ENCODE data around the gene SRPRB.
"Not testable (repeated sequence)": the region's sequence is repeated elsewhere in the genome, so short reads cannot be mapped to it uniquely, and the experiment has no call there.

DNA sequence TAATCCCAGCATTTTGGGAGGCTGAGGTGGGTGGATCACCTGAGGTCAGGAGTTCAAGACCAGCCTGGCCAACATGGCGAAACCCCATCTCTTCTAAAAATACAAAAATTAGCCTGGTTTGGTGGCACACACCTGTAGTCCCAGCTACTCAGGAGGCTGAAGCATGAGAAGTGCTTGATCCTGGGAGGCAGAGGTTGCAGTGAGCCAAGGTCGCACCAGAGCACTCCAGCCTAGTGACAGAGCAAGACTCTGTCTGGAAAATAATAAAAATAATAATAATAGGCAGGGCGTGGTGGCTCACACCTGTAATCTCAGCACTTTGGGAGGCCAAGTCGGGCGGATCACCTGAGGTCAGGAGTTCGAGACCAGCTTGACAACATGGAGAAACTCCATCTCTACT, 24.9 kb upstream of the SRPRB start:
- TF ChIP-seq, protein P1, sequence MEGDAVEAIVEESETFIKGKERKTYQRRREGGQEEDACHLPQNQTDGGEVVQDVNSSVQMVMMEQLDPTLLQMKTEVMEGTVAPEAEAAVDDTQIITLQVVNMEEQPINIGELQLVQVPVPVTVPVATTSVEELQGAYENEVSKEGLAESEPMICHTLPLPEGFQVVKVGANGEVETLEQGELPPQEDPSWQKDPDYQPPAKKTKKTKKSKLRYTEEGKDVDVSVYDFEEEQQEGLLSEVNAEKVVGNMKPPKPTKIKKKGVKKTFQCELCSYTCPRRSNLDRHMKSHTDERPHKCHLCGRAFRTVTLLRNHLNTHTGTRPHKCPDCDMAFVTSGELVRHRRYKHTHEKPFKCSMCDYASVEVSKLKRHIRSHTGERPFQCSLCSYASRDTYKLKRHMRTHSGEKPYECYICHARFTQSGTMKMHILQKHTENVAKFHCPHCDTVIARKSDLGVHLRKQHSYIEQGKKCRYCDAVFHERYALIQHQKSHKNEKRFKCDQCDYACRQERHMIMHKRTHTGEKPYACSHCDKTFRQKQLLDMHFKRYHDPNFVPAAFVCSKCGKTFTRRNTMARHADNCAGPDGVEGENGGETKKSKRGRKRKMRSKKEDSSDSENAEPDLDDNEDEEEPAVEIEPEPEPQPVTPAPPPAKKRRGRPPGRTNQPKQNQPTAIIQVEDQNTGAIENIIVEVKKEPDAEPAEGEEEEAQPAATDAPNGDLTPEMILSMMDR (IDR thresholded peaks at IDR 0.05), result not testable (repeated sequence)
- TF ChIP-seq POLR2AphosphoS5, TCF7L2 (IDR thresholded peaks at IDR 0.05; ENCODE audit: low read depth, low read length): not testable (repeated sequence)
- TF ChIP-seq, protein P2, sequence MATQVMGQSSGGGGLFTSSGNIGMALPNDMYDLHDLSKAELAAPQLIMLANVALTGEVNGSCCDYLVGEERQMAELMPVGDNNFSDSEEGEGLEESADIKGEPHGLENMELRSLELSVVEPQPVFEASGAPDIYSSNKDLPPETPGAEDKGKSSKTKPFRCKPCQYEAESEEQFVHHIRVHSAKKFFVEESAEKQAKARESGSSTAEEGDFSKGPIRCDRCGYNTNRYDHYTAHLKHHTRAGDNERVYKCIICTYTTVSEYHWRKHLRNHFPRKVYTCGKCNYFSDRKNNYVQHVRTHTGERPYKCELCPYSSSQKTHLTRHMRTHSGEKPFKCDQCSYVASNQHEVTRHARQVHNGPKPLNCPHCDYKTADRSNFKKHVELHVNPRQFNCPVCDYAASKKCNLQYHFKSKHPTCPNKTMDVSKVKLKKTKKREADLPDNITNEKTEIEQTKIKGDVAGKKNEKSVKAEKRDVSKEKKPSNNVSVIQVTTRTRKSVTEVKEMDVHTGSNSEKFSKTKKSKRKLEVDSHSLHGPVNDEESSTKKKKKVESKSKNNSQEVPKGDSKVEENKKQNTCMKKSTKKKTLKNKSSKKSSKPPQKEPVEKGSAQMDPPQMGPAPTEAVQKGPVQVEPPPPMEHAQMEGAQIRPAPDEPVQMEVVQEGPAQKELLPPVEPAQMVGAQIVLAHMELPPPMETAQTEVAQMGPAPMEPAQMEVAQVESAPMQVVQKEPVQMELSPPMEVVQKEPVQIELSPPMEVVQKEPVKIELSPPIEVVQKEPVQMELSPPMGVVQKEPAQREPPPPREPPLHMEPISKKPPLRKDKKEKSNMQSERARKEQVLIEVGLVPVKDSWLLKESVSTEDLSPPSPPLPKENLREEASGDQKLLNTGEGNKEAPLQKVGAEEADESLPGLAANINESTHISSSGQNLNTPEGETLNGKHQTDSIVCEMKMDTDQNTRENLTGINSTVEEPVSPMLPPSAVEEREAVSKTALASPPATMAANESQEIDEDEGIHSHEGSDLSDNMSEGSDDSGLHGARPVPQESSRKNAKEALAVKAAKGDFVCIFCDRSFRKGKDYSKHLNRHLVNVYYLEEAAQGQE (IDR thresholded peaks at IDR 0.05; ENCODE audit: insufficient read depth in 1 of 2, low read depth in 2 of 2, low read length in 1 of 2), result not testable (repeated sequence)

Measured in Panc1 (cell line).